H1 (cell line): ENCODE data around the gene TEAD1.

ENCODE experiments used
- CHD2 ChIP-seq: IDR thresholded peaks from 2 replicates; pipeline ENCODE4 v1.6.1; 2012; ENCODE audit warnings: low read length, improper control_type of control experiment
- EZH2 ChIP-seq: fragments of 200-600 bp; sonication (generic); IDR thresholded peaks from 2 replicates; pipeline ENCODE4 v1.7.1; 2012; ENCODE audit warnings: low read depth, mild to moderate bottlenecking, moderate library complexity, low read length, inconsistent platforms; ENCODE audit not compliant: severe bottlenecking
- MAFK ChIP-seq: IDR thresholded peaks from 2 replicates; pipeline ENCODE4 v1.6.1; 2012; ENCODE audit warnings: low read depth, mild to moderate bottlenecking, improper control_type of control experiment, low read length
- POLR2A ChIP-seq, 2 experiments: IDR thresholded peaks; 1 replicate in 1 of 2; 2 replicates in 1 of 2; pipeline ENCODE4 v1.6.1; 2011; ENCODE audit warnings: low read depth in 2 of 2, low read length in 2 of 2, mild to moderate bottlenecking in 2 of 2; ENCODE audit errors: control extremely low read depth in 1 of 2
- RNF2 ChIP-seq: fragments of 200-900, 300-1000 bp; sonication (generic); IDR thresholded peaks from 2 replicates; pipeline ENCODE4 v1.7.1; 2016; ENCODE audit warnings: borderline replicate concordance, low read depth, mild to moderate bottlenecking, antibody characterized with exemption, low read length; ENCODE audit not compliant: poor library complexity, severe bottlenecking; ENCODE audit errors: missing control alignments
- ZNF274 ChIP-seq: IDR thresholded peaks from 2 replicates; pipeline ENCODE4 v1.7.0; 2012; ENCODE audit warnings: low read length, borderline replicate concordance; ENCODE audit errors: extremely low read depth
- TF ChIP-seq, protein P1 (sequence below), 3 experiments: IDR thresholded peaks; 1 replicate in 2 of 3; 2 replicates in 1 of 3; pipeline versions ENCODE4 v1.5.1 to v1.6.1; 2011; ENCODE audit warnings: low read length in 3 of 3, mild to moderate bottlenecking in 3 of 3, inconsistent platforms in 2 of 3, low read depth in 1 of 3, moderate library complexity in 1 of 3; ENCODE audit not compliant: insufficient read depth in 1 of 3; ENCODE audit errors: control extremely low read depth in 1 of 3

- TF ChIP-seq, protein P1, sequence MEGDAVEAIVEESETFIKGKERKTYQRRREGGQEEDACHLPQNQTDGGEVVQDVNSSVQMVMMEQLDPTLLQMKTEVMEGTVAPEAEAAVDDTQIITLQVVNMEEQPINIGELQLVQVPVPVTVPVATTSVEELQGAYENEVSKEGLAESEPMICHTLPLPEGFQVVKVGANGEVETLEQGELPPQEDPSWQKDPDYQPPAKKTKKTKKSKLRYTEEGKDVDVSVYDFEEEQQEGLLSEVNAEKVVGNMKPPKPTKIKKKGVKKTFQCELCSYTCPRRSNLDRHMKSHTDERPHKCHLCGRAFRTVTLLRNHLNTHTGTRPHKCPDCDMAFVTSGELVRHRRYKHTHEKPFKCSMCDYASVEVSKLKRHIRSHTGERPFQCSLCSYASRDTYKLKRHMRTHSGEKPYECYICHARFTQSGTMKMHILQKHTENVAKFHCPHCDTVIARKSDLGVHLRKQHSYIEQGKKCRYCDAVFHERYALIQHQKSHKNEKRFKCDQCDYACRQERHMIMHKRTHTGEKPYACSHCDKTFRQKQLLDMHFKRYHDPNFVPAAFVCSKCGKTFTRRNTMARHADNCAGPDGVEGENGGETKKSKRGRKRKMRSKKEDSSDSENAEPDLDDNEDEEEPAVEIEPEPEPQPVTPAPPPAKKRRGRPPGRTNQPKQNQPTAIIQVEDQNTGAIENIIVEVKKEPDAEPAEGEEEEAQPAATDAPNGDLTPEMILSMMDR (IDR thresholded peaks at IDR 0.05; ENCODE audit: control extremely low read depth in 1 of 3, insufficient read depth in 1 of 3, low read depth in 1 of 3, low read length in 3 of 3), result no peak
- TF ChIP-seq MAFK (no peak), POLR2A (IDR thresholded peaks at IDR 0.05; ENCODE audit: control extremely low read depth in 1 of 2, low read depth in 2 of 2, low read length in 2 of 2) (no peak), RNF2 (no peak), EZH2 (no peak), CHD2 (no peak), ZNF274 (no peak)
These were observed 270.7 kb downstream of the TEAD1 start for GRCh38 chr11:12944889-12945288.
